Measurements from ENCODE around the gene RDH5.

Gene RDH5, protein sequence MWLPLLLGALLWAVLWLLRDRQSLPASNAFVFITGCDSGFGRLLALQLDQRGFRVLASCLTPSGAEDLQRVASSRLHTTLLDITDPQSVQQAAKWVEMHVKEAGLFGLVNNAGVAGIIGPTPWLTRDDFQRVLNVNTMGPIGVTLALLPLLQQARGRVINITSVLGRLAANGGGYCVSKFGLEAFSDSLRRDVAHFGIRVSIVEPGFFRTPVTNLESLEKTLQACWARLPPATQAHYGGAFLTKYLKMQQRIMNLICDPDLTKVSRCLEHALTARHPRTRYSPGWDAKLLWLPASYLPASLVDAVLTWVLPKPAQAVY

GRCh38 chr12:55720071-55720564 is at the start of gene RDH5:
Gene RDH5, plus strand, starts transcription at chr12:55720393. Its CDS starts 792 bp downstream, at chr12:55721185.
- no peak within 1 kb of the TSS for H3K27ac ChIP-seq (ENCODE audit: low read depth, low read length)
- no peaks in the 10 kb centered on the region for H3K9me3 ChIP-seq (ENCODE audit: control insufficient read depth, insufficient read depth, low read depth, low read length)
- H3K9ac ChIP-seq (ENCODE audit: low read length), result no peak within 1 kb of the TSS
- H3K4me3 ChIP-seq (ENCODE audit: low read depth, low read length), result no peak within 1 kb of the TSS
- H3K36me3 ChIP-seq (ENCODE audit: control insufficient read depth, insufficient read depth, low read length), result peaks cover 29% of the 10 kb centered on the region
- peaks cover 24% of the 10 kb centered on the region for H3K4me1 ChIP-seq (ENCODE audit: control insufficient read depth, insufficient read depth, low read length)
- H3K27me3 ChIP-seq (ENCODE audit: control insufficient read depth, insufficient read depth, low read length), result no peaks in the 10 kb centered on the region

DNA sequence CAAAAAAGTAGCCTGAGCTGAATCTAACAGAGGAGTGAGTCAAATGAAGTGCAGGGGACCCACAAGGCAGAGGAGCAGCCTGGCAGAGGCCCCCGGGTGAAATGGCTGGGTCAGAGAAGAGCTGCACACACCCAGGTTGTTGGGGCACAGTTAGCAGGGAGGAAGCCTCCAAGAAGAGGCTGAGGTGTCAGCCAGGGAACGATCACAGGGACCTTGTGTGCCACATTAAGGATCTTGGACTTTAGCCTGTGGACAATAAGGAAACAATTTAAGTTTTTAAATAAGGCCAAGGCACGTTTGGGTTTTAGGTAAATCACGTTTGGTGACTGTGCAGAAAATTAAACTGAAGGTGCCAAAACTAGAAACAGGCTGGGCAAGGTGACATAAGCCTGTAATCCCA is 48.4 kb upstream of the RDH5 start:
- Histone ChIP-seq H3K9ac (ENCODE audit: low read length) (no peak overlapping the region), H3K4me1 (ENCODE audit: control insufficient read depth, insufficient read depth, low read length) (no peaks in the 10 kb centered on the region), H3K9me3 (ENCODE audit: control insufficient read depth, insufficient read depth, low read depth, low read length) (no peaks in the 10 kb centered on the region)

GRCh38 chr12:55673638-55674037 is 46.6 kb upstream of the RDH5 start:
- H3K9ac ChIP-seq (ENCODE audit: low read length), result no peak overlapping the region
- no peaks in the 10 kb centered on the region for H3K4me1 ChIP-seq (ENCODE audit: control insufficient read depth, insufficient read depth, low read length)
- no peaks in the 10 kb centered on the region for H3K36me3 ChIP-seq (ENCODE audit: control insufficient read depth, insufficient read depth, low read length)
- no peak overlapping the region for H3K27ac ChIP-seq (ENCODE audit: low read depth, low read length)
- no peak overlapping the region for H3K4me3 ChIP-seq (ENCODE audit: low read depth, low read length)
- no peaks in the 10 kb centered on the region; the same call in 1 of the 2 replicates for H3K27me3 ChIP-seq (ENCODE audit: control insufficient read depth, insufficient read depth, low read length)
- no peaks in the 10 kb centered on the region for H3K9me3 ChIP-seq (ENCODE audit: control insufficient read depth, insufficient read depth, low read depth, low read length)

More for the DNA sequence above, 48.4 kb upstream of the RDH5 start:
- H3K27ac ChIP-seq (ENCODE audit: low read depth, low read length), result no peak overlapping the region
- no peaks in the 10 kb centered on the region; the same call in 1 of the 2 replicates for H3K27me3 ChIP-seq (ENCODE audit: control insufficient read depth, insufficient read depth, low read length)
- H3K36me3 ChIP-seq (ENCODE audit: control insufficient read depth, insufficient read depth, low read length), result no peaks in the 10 kb centered on the region
- no peak overlapping the region for H3K4me3 ChIP-seq (ENCODE audit: low read depth, low read length)

DNA sequence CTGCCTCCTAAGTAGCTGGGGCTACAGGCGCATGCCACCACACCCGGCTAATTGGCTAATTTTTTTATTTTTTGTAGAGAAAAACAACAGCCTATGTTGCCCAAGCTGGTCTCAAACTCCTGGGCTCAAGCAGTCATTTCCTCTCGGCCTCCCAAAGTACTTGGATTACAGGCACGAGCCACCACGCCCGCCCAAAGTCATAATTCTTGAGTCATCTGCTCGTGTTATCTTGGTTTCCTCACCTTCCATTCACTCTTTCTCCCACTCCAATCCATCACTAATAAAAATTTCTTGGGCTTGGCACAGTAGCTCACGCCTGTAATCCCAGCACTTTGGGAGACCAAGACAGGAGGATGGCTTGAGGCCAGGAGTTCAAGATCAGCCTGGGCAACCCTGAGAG is 44.5 kb upstream of the RDH5 start:
- Histone ChIP-seq H3K36me3 (ENCODE audit: control insufficient read depth, insufficient read depth, low read length) (no peaks in the 10 kb centered on the region), H3K4me3 (ENCODE audit: low read depth, low read length) (no peak overlapping the region), H3K27me3 (ENCODE audit: control insufficient read depth, insufficient read depth, low read length) (no peaks in the 10 kb centered on the region; the same call in 1 of the 2 replicates), H3K9me3 (ENCODE audit: control insufficient read depth, insufficient read depth, low read depth, low read length) (no peaks in the 10 kb centered on the region), H3K4me1 (ENCODE audit: control insufficient read depth, insufficient read depth, low read length) (no peaks in the 10 kb centered on the region), H3K9ac (ENCODE audit: low read length) (no peak overlapping the region), H3K27ac (ENCODE audit: low read depth, low read length) (no peak overlapping the region)

- H3K4me1 ChIP-seq (ENCODE audit: control insufficient read depth, insufficient read depth, low read length), result peaks cover 8% of the 10 kb centered on the region
- H3K9me3 ChIP-seq (ENCODE audit: control insufficient read depth, insufficient read depth, low read depth, low read length), result no peaks in the 10 kb centered on the region
- H3K9ac ChIP-seq (ENCODE audit: low read length), result no peak overlapping the region
- H3K36me3 ChIP-seq (ENCODE audit: control insufficient read depth, insufficient read depth, low read length), result no peaks in the 10 kb centered on the region
- H3K4me3 ChIP-seq (ENCODE audit: low read depth, low read length), result no peak overlapping the region
- no peaks in the 10 kb centered on the region; the same call in 1 of the 2 replicates for H3K27me3 ChIP-seq (ENCODE audit: control insufficient read depth, insufficient read depth, low read length)
- H3K27ac ChIP-seq (ENCODE audit: low read depth, low read length), result no peak overlapping the region
These were observed 43.5 kb upstream of the RDH5 start for GRCh38 chr12:55676707-55677106.

DNA sequence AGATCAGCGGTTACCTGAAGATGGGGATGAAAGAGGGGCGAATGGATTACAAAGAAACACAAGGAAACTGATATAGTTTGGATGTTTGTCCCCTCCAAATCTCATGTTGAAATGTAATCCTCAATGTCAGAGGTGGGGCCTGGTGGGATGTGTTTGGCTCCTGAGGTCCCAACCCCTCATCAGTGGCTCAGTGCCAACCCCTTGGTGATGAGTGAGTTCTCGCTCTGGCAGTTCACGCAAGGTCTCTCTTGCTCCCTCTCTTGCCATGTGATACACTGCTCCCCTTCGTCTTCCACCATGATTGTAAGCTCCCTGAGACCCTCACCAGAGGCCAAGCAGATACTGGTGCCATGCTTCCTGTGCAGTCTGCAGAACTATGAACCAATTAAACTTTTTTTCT is 40.5 kb upstream of the RDH5 start:
- Histone ChIP-seq H3K9me3 (ENCODE audit: control insufficient read depth, insufficient read depth, low read depth, low read length) (no peaks in the 10 kb centered on the region), H3K9ac (ENCODE audit: low read length) (no peak overlapping the region), H3K36me3 (ENCODE audit: control insufficient read depth, insufficient read depth, low read length) (0 out of 2 replicates have a peak, but pooled peaks cover 2% of the 10 kb centered on the region), H3K4me1 (ENCODE audit: control insufficient read depth, insufficient read depth, low read length) (peaks cover 14% of the 10 kb centered on the region), H3K27me3 (ENCODE audit: control insufficient read depth, insufficient read depth, low read length) (no peaks in the 10 kb centered on the region), H3K27ac (ENCODE audit: low read depth, low read length) (no peak overlapping the region), H3K4me3 (ENCODE audit: low read depth, low read length) (no peak overlapping the region)

DNA sequence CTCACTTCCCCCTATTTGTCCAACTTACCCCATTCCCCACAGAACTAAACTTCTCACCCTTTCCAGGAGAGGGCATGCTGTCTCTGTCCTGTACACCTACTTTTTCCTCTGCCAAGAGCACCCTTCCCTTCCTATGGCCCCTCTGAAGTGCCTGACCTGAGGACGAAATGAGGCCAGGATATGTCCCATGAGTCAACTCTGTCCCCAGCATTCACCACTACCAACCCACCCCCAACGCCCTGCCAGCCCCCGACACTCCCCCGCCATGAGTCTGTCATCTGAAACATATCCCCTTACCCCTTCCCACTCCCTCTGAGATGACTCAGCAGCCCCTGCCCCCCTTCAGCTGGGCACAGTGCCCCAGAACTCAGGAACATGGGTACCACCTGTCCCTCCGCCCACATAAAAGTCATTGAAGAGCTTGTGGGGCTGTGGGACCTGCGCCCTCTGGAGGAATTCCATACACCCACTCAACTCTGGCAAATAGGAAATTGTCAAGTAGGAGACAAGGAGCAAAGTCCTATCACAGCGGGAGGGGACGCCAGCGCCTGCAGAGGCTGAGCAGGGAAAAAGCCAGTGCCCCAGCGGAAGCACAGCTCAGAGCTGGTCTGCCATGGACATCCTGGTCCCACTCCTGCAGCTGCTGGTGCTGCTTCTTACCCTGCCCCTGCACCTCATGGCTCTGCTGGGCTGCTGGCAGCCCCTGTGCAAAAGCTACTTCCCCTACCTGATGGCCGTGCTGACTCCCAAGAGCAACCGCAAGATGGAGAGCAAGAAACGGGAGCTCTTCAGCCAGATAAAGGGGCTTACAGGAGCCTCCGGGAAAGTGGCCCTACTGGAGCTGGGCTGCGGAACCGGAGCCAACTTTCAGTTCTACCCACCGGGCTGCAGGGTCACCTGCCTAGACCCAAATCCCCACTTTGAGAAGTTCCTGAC is 38.8 kb upstream of the RDH5 start:
- no peaks in the 10 kb centered on the region for H3K27me3 ChIP-seq (ENCODE audit: control insufficient read depth, insufficient read depth, low read length)
- H3K27ac ChIP-seq (ENCODE audit: low read depth, low read length), result no peak overlapping the region
- no peaks in the 10 kb centered on the region for H3K9me3 ChIP-seq (ENCODE audit: control insufficient read depth, insufficient read depth, low read depth, low read length)
- H3K9ac ChIP-seq (ENCODE audit: low read length), result no peak overlapping the region
- H3K4me3 ChIP-seq (ENCODE audit: low read depth, low read length), result peak overlapping the region; percentile 41
- H3K36me3 ChIP-seq (ENCODE audit: control insufficient read depth, insufficient read depth, low read length), result peaks cover 17% of the 10 kb centered on the region
- H3K4me1 ChIP-seq (ENCODE audit: control insufficient read depth, insufficient read depth, low read length), result peaks cover 14% of the 10 kb centered on the region

- Histone ChIP-seq H3K9me3 (ENCODE audit: control insufficient read depth, insufficient read depth, low read depth, low read length) (no peaks in the 10 kb centered on the region), H3K4me1 (ENCODE audit: control insufficient read depth, insufficient read depth, low read length) (peaks cover 14% of the 10 kb centered on the region), H3K27ac (ENCODE audit: low read depth, low read length) (no peak overlapping the region), H3K27me3 (ENCODE audit: control insufficient read depth, insufficient read depth, low read length) (no peaks in the 10 kb centered on the region), H3K36me3 (ENCODE audit: control insufficient read depth, insufficient read depth, low read length) (peaks cover 21% of the 10 kb centered on the region), H3K4me3 (ENCODE audit: low read depth, low read length) (peak overlapping the region; percentile 41), H3K9ac (ENCODE audit: low read length) (no peak overlapping the region)
These were observed 38.0 kb upstream of the RDH5 start for GRCh38 chr12:55682087-55682796.

DNA sequence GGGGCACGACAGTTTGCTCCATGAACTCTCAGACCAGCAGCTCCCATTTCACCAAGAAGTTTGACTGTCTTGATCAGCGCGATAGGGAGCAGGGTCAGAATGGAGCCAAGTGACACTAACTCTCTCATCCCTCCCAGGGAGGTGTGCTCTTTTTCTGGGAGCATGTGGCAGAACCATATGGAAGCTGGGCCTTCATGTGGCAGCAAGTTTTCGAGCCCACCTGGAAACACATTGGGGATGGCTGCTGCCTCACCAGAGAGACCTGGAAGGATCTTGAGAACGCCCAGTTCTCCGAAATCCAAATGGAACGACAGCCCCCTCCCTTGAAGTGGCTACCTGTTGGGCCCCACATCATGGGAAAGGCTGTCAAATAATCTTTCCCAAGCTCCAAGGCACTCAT is 36.5 kb upstream of the RDH5 start:
- Histone ChIP-seq H3K36me3 (ENCODE audit: control insufficient read depth, insufficient read depth, low read length) (peaks cover 28% of the 10 kb centered on the region), H3K4me1 (ENCODE audit: control insufficient read depth, insufficient read depth, low read length) (peaks cover 14% of the 10 kb centered on the region), H3K4me3 (ENCODE audit: low read depth, low read length) (no peak overlapping the region), H3K9me3 (ENCODE audit: control insufficient read depth, insufficient read depth, low read depth, low read length) (no peaks in the 10 kb centered on the region), H3K27me3 (ENCODE audit: control insufficient read depth, insufficient read depth, low read length) (no peaks in the 10 kb centered on the region), H3K27ac (ENCODE audit: low read depth, low read length) (no peak overlapping the region), H3K9ac (ENCODE audit: low read length) (no peak overlapping the region)

- peaks cover 14% of the 10 kb centered on the region for H3K4me1 ChIP-seq (ENCODE audit: control insufficient read depth, insufficient read depth, low read length)
- no peak overlapping the region for H3K4me3 ChIP-seq (ENCODE audit: low read depth, low read length)
- no peaks in the 10 kb centered on the region for H3K9me3 ChIP-seq (ENCODE audit: control insufficient read depth, insufficient read depth, low read depth, low read length)
- H3K36me3 ChIP-seq (ENCODE audit: control insufficient read depth, insufficient read depth, low read length), result peaks cover 28% of the 10 kb centered on the region
- no peak overlapping the region for H3K9ac ChIP-seq (ENCODE audit: low read length)
- H3K27me3 ChIP-seq (ENCODE audit: control insufficient read depth, insufficient read depth, low read length), result no peaks in the 10 kb centered on the region
- no peak overlapping the region for H3K27ac ChIP-seq (ENCODE audit: low read depth, low read length)
These were observed 35.3 kb upstream of the RDH5 start for GRCh38 chr12:55684761-55685370.

Measured in HUES6 (cell line).